ENCODE results near the gene IKZF4.
"Not testable (repeated sequence)": the region's sequence is repeated elsewhere in the genome, so short reads cannot be mapped to it uniquely, and the experiment has no call there.

Gene IKZF4

DNA sequence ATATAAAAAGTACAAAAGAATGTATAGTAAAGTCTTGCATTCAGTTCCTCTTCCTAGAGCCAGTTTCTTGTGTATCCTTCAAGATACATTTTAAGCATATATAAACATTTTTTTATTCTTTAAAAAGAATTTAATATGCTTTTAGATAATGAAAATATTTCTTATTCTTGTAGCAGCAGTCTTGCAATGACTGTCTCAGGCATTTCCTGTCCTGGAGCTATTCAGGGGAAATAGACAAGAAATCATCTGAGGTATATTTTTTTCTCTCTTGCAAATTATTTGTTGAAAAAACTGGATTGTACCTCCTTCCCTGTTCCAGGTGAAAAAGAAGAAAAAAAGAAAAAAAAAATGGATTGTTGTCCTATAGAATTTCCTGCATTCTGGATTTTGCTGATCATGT is 42.2 kb downstream of the IKZF4 start:
- DNase-seq = no peak
- ATAC-seq (replicated peaks) = no peak
- Mint-ChIP-seq H3K27me3 (peaks cover 0 to 8% of the 10 kb centered on the region in 2 donors), H3K36me3 (ENCODE audit: insufficient read depth) (no peaks in the 10 kb centered on the region), H3K4me3 (no peak overlapping the region), H3K27ac (no peak overlapping the region), H3K4me1 (ENCODE audit: low read depth in 2 of 2) (no peaks in the 10 kb centered on the region), H3K9me3 (no peaks in the 10 kb centered on the region)

DNA sequence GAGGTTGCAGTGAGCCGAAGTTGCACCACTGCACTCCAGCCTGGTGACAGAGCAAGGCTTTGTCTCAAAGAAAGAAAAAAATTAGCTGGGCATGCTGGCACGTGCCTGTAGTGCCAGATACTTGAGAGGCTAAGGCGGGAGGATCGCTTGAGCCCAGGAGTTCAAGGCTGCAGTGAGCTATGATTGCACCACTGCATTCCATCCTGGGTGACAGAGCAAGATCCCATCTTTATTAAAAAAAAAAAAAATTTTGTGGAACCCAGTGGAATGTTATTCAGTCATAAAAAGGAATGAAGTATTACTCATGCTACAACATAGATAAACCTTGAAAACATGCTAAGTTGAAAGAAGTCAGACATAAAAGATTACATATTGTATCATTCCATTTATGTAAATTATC is 50.8 kb downstream of the IKZF4 start:
- Mint-ChIP-seq H3K4me1 (ENCODE audit: low read depth in 2 of 2) (peaks cover 0 to 2% of the 10 kb centered on the region in 2 donors), H3K9me3 (no peaks in the 10 kb centered on the region), H3K27me3 (no peaks in the 10 kb centered on the region), H3K36me3 (ENCODE audit: insufficient read depth) (no peaks in the 10 kb centered on the region), H3K27ac (no peak overlapping the region), H3K4me3 (no peak overlapping the region)
- ATAC-seq (replicated peaks) (no peak), DNase-seq (no peak)

DNA sequence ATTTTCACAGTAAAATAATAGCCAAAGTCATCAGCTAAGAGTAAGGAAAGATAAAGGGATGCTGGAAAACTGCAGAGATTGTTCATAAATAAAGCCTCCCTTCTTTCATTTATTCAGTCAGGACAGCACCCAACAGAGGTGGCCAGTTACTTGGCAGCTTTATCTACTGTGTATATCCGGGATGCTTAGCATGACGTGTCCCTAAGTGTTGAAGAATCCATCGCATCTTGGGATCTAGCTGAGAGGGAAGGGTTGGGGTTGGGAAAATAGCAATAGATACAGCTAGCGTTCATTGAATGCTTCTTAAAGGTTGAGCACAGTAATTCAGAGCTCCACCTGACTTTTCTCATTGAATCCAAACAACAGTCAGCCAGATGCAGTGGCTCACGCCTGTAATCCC is 53.6 kb downstream of the IKZF4 start:
- ATAC-seq (replicated peaks) = no peak
- no peak for DNase-seq
- H3K36me3 Mint-ChIP-seq (ENCODE audit: insufficient read depth) = no peaks in the 10 kb centered on the region
- H3K27me3 Mint-ChIP-seq = no peaks in the 10 kb centered on the region
- no peak overlapping the region for H3K4me3 Mint-ChIP-seq
- no peaks in the 10 kb centered on the region for H3K9me3 Mint-ChIP-seq
- no peak overlapping the region for H3K27ac Mint-ChIP-seq
- H3K4me1 Mint-ChIP-seq (ENCODE audit: low read depth in 2 of 2) = peaks cover 0 to 2% of the 10 kb centered on the region in 2 donors

GRCh38 chr12:56077966-56078365 is 57.1 kb downstream of the IKZF4 start:
- H3K9me3 Mint-ChIP-seq; H3K4me1 Mint-ChIP-seq (ENCODE audit: low read depth in 2 of 2); ATAC-seq (replicated peaks); H3K36me3 Mint-ChIP-seq (ENCODE audit: insufficient read depth); DNase-seq: not testable (repeated sequence)
- peak overlapping the region in 1 of 2 donors; percentile 41 for H3K27ac Mint-ChIP-seq
- peak overlapping the region; percentile 27 to 83 for H3K4me3 Mint-ChIP-seq
- peaks cover 0 to 17% of the 10 kb centered on the region in 2 donors for H3K27me3 Mint-ChIP-seq

DNA sequence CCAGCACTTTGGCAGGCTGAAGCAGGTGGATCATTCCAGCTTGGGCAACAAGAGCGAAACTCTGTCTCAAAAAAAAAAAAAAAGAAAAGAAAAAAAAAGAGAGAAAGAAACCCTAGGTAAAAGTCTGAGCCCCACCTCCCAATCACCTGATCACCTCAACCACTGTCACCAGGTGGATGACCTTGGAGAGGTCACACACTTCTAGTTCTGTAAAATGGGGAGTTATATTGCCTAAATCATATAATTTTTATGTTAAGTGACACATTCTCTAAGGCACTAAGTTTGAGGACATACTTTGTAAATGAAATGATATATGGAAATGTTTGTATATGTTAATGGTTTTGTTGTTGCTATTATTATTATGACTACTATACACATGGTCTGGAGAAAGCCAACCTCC is 57.6 kb downstream of the IKZF4 start:
- peaks cover 3% of the 10 kb centered on the region for H3K36me3 Mint-ChIP-seq (ENCODE audit: insufficient read depth)
- H3K4me3 Mint-ChIP-seq = peak overlapping the region; percentile 83 to 84
- peaks cover 0 to 18% of the 10 kb centered on the region in 2 donors for H3K27me3 Mint-ChIP-seq
- H3K9me3 Mint-ChIP-seq = no peaks in the 10 kb centered on the region
- no peak for DNase-seq
- no peak for ATAC-seq (replicated peaks)
- H3K27ac Mint-ChIP-seq = peak overlapping the region in 1 of 2 donors; percentile 41
- peaks cover 2 to 4% of the 10 kb centered on the region in 2 donors for H3K4me1 Mint-ChIP-seq (ENCODE audit: low read depth in 2 of 2)

DNA sequence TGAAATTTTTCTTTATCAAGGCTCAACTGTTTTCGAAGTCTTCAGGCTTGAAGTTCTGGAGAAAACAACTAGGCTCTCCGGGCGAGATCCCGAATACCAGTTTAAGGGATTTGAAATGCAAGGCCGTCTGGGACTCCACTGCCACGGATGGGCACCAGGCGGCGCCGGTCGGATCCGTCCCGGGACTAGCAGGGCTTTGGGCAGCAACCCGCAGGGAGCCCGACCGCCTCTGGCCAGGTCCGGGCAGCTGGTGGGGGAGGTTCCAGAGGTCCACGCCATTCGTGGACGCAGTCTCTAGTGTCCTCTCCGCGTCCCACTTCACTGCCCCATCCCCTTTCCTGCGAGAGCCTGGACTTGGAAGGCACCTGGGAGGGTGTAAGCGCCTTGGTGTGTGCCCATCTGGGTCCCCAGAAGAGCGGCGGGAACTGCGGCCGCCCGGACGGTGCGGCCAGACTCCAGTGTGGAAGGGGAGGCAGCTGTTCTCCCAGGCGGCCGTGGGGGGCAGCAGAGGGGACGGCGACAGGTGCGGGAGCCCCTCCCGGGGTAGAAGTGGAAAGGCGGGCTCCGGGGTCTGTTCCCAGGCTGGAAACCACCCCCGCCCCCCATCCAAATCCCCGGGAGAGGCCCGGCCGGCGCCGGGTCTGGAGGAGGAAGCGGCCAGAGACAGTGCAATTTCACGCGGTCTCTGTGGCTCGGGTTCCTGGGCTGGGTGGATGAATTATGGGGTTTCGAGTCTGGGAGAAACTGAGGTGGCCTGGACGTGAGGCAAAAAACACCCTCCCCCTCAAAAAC is 58.3 kb downstream of the IKZF4 start:
- H3K27ac Mint-ChIP-seq = no peak overlapping the region
- DNase-seq = peak; percentile 41 to 42 (median 41)
- peaks cover 2 to 4% of the 10 kb centered on the region in 2 donors for H3K4me1 Mint-ChIP-seq (ENCODE audit: low read depth in 2 of 2)
- ATAC-seq (replicated peaks) = peak; percentile 73
- H3K27me3 Mint-ChIP-seq = peaks cover 6 to 25% of the 10 kb centered on the region in 2 donors
- no peaks in the 10 kb centered on the region for H3K9me3 Mint-ChIP-seq
- peak overlapping the region; percentile 83 to 84 for H3K4me3 Mint-ChIP-seq
- peaks cover 3% of the 10 kb centered on the region for H3K36me3 Mint-ChIP-seq (ENCODE audit: insufficient read depth)

DNA sequence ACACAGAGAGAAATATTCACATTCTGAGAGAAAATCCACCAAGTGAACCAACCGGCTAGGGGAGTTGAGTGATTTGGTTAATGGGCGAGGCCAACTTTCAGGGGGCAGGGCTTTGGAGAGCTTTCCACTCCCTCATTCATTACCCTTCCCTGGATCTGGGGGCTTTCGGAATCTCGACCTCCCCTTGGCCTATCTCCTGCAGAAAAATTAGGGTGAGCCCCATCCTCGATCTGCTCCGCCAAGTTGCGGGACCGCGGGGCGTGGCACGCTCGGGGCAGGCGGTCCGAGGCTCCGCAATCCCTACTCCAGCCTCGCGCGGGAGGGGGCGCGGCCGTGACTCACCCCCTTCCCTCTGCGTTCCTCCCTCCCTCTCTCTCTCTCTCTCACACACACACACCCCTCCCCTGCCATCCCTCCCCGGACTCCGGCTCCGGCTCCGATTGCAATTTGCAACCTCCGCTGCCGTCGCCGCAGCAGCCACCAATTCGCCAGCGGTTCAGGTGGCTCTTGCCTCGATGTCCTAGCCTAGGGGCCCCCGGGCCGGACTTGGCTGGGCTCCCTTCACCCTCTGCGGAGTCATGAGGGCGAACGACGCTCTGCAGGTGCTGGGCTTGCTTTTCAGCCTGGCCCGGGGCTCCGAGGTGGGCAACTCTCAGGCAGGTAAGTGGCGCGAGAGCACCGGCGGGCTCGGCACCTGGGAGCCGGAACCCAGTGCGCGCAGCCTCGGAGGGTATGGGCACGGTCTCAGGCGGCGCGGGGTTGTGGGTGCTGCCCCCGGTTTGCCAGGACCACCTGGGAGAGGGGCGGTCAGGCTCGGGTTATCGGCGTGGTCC is 59.1 kb downstream of the IKZF4 start, which contains the start of gene ERBB3:
TSS of gene ERBB3 (plus strand) at position 443 of the 833 bp plus-strand sequence. CDS start at position 579, 136 bp downstream.
- Mint-ChIP-seq H3K27ac (peak within 1 kb of the TSS in 1 of 2 donors; percentile 55), H3K9me3 (no peaks in the 10 kb centered on the region), H3K4me1 (ENCODE audit: low read depth in 2 of 2) (peaks cover 2 to 4% of the 10 kb centered on the region in 2 donors), H3K27me3 (peaks cover 6 to 26% of the 10 kb centered on the region in 2 donors), H3K36me3 (ENCODE audit: insufficient read depth) (peaks cover 3% of the 10 kb centered on the region), H3K4me3 (peak within 1 kb of the TSS; percentile 83 to 84)
- ATAC-seq (replicated peaks) (peak; percentile 79), DNase-seq (peak; percentile 33 to 41 (median 37))

- DNase-seq (no peak), ATAC-seq (replicated peaks) (no peak)
- no peak overlapping the region for H3K27ac Mint-ChIP-seq
Measured at GRCh38 chr12:56080556-56081138, 59.8 kb downstream of the IKZF4 start.

GRCh38 chr12:56081393-56082347 is 60.8 kb downstream of the IKZF4 start:
- Mint-ChIP-seq H3K4me1 (ENCODE audit: low read depth in 2 of 2) (peaks cover 2 to 4% of the 10 kb centered on the region in 2 donors), H3K36me3 (ENCODE audit: insufficient read depth) (peaks cover 3% of the 10 kb centered on the region), H3K27ac (no peak overlapping the region), H3K4me3 (peak overlapping the region; percentile 83 to 84), H3K9me3 (no peaks in the 10 kb centered on the region), H3K27me3 (peaks cover 6 to 26% of the 10 kb centered on the region in 2 donors)
- DNase-seq (no peak), ATAC-seq (replicated peaks) (no peak)

More at GRCh38 chr12:56080556-56081138, 59.8 kb downstream of the IKZF4 start:
- peaks cover 2 to 4% of the 10 kb centered on the region in 2 donors for H3K4me1 Mint-ChIP-seq (ENCODE audit: low read depth in 2 of 2)
- H3K36me3 Mint-ChIP-seq (ENCODE audit: insufficient read depth) = peaks cover 3% of the 10 kb centered on the region
- H3K27me3 Mint-ChIP-seq = peaks cover 6 to 26% of the 10 kb centered on the region in 2 donors
- peak overlapping the region; percentile 83 to 84 for H3K4me3 Mint-ChIP-seq
- H3K9me3 Mint-ChIP-seq = no peaks in the 10 kb centered on the region

DNA sequence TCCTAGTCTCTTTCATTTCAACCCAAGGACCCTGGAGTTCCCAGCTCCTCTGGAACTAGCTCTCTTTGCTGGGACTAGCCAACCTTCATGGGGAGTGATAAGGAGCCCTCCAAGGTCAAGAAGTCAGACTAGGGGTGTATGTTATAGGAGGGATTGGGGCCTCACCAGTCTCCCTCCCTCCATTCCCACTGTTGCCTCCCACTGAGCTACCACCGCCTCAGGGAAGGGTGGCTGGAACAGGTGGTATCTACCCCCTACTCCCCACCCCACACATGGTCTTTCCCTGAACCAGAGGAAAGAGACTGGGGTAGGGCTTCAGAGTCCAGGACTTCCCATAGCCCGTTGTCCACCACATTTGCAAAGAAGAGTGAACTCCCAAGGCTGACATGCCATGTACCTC is 61.5 kb downstream of the IKZF4 start:
- Mint-ChIP-seq H3K27ac (no peak overlapping the region), H3K4me1 (ENCODE audit: low read depth in 2 of 2) (peaks cover 2 to 4% of the 10 kb centered on the region in 2 donors), H3K9me3 (no peaks in the 10 kb centered on the region), H3K27me3 (peaks cover 6 to 26% of the 10 kb centered on the region in 2 donors), H3K36me3 (ENCODE audit: insufficient read depth) (peaks cover 3% of the 10 kb centered on the region), H3K4me3 (no peak overlapping the region)
- DNase-seq (no peak), ATAC-seq (replicated peaks) (no peak)

GRCh38 chr12:56082967-56083366 is 62.1 kb downstream of the IKZF4 start:
- Mint-ChIP-seq H3K27ac (no peak overlapping the region), H3K4me3 (no peak overlapping the region), H3K9me3 (no peaks in the 10 kb centered on the region), H3K36me3 (ENCODE audit: insufficient read depth) (peaks cover 3% of the 10 kb centered on the region), H3K27me3 (peaks cover 6 to 26% of the 10 kb centered on the region in 2 donors), H3K4me1 (ENCODE audit: low read depth in 2 of 2) (peaks cover 2 to 4% of the 10 kb centered on the region in 2 donors)
- DNase-seq = no peak
- ATAC-seq (replicated peaks) = no peak

GRCh38 chr12:56084958-56085543 is 64.2 kb downstream of the IKZF4 start:
- Mint-ChIP-seq H3K4me1 (ENCODE audit: low read depth in 2 of 2) (peaks cover under 1 to 1% of the 10 kb centered on the region in 2 donors), H3K27me3 (peaks cover 6 to 26% of the 10 kb centered on the region in 2 donors), H3K9me3 (no peaks in the 10 kb centered on the region), H3K4me3 (no peak overlapping the region), H3K36me3 (ENCODE audit: insufficient read depth) (peaks cover 3% of the 10 kb centered on the region), H3K27ac (peak overlapping the region in 1 of 2 donors; percentile 60)
- ATAC-seq (replicated peaks) (no peak), DNase-seq (no peak)
